GM21737 (cell line): ENCODE results near the gene NCOR2.

ENCODE experiments used
- ATAC-seq: cut with Tn5 transposase; IDR thresholded peaks from one replicate; pipeline ENCODE4 v1.9.1; 2021; ENCODE audit warnings: mild to moderate bottlenecking, moderate library complexity; ENCODE audit not compliant: unreplicated experiment

The NCOR2 gene

GRCh38 chr12:124577986-124578385, 10.6 kb upstream of the NCOR2 start:
- no peak for ATAC-seq

GRCh38 chr12:124577374-124577773, 10.0 kb upstream of the NCOR2 start:
- no peak for ATAC-seq

GRCh38 chr12:124576061-124576650, 8.7 kb upstream of the NCOR2 start:
- no peak for ATAC-seq

GRCh38 chr12:124573839-124574786, 6.7 kb upstream of the NCOR2 start:
- ATAC-seq, result no peak

- ATAC-seq, result no peak
Observed at GRCh38 chr12:124571556-124571955, 4.1 kb upstream of the NCOR2 start.

GRCh38 chr12:124570810-124571209, 3.4 kb upstream of the NCOR2 start:
- no peak for ATAC-seq

- ATAC-seq, result no peak
Observed at GRCh38 chr12:124569375-124570148, 2.1 kb upstream of the NCOR2 start.

- ATAC-seq, result no peak
Observed at GRCh38 chr12:124568431-124569374, 1.3 kb upstream of the NCOR2 start.

GRCh38 chr12:124567673-124568373, 411 bp upstream of the NCOR2 start:
- peak; percentile 52 for ATAC-seq

- peak; percentile 37 for ATAC-seq
Observed at GRCh38 chr12:124566161-124566996, 1.0 kb downstream of the NCOR2 start.

- ATAC-seq, result no peak
Observed at GRCh38 chr12:124565656-124566160, 1.7 kb downstream of the NCOR2 start.

GRCh38 chr12:124564971-124565491, 2.4 kb downstream of the NCOR2 start:
- ATAC-seq, result no peak

GRCh38 chr12:124564232-124564958, 3.0 kb downstream of the NCOR2 start:
- ATAC-seq, result no peak

GRCh38 chr12:124563809-124564208, 3.6 kb downstream of the NCOR2 start:
- ATAC-seq, result no peak

- ATAC-seq, result no peak
Observed at GRCh38 chr12:124563401-124563800, 4.0 kb downstream of the NCOR2 start.

GRCh38 chr12:124562796-124563181, 4.6 kb downstream of the NCOR2 start:
- no peak for ATAC-seq

GRCh38 chr12:124562018-124562795, 5.2 kb downstream of the NCOR2 start:
- ATAC-seq, result no peak
